ENCODE measurements around the gene PAOX.

PAOX gene

GRCh38 chr10:133396035-133396624 lies 17.1 kb downstream of the PAOX start:
- TF ChIP-seq CTCF (IDR thresholded peaks at IDR 0.05; ENCODE audit: borderline replicate concordance, insufficient read depth, low read depth, low read length) = no peak
- H3K4me3 ChIP-seq (ENCODE audit: low read depth, low read length) = no peak overlapping the region

DNA sequence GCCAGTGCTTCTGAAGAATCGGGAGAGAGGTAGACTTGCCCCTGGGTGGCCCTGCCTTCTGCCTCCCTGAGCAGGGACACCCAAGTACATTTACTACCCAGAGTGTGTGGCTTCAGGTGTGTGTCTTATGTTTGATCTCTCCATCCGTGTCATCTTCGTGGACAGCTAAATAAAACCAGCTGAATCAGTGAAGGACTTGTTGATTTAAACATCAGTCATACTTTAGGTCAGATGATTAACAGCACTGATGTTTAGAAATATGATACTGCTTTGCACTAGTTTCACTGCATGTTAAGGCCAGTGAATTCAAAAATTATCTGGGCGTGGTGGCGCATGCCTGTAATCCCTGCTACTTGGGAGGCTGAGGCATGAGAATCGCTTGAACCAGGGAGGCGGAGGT lies 18.9 kb downstream of the PAOX start:
- TF ChIP-seq CTCF (IDR thresholded peaks at IDR 0.05; ENCODE audit: borderline replicate concordance, insufficient read depth, low read depth, low read length) = no peak
- H3K4me3 ChIP-seq (ENCODE audit: low read depth, low read length) = no peak overlapping the region

- TF ChIP-seq CTCF (IDR thresholded peaks at IDR 0.05; ENCODE audit: borderline replicate concordance, insufficient read depth, low read depth, low read length) = no peak
- H3K4me3 ChIP-seq (ENCODE audit: low read depth, low read length) = no peak overlapping the region
These were observed 20.1 kb downstream of the PAOX start for GRCh38 chr10:133399123-133399601.

DNA sequence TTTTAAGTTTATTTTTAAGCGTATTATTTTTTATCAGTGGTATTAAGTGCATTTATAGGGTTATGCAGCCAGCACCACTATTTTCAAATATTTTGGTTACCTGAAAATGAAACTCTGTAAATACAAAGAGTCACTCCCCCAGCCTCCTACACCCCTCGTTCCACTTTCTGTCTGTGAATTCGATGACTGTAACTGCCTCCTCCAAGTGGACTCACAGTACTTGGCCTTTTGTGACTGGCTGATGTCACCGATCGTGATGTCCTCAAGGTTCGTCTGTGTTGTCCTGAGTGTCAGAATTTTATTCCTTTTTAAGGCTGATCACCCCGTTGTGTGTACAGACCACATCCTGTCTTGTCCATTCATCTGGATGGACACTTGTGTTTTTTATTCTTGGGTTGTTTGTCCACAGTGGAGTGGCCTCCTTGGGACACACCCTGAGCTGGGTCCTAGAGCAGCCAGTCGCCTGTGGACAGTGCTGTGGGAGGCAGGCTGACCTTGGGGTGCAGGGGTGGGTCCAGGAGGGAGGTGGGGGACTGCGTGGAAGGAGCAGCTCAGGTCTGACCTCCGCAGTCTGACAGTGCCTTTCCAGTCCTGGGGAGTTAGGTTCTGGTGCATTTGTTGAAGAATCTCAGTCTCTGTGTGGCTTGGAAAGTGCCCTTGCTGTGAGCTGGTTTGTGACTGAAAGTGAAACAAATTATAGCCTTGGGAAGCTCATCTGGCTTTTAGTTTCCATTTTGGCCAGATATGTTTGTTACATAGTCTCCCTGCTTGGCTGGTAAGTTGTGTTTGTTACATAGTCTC lies 21.8 kb downstream of the PAOX start:
- TF ChIP-seq CTCF (IDR thresholded peaks at IDR 0.05; ENCODE audit: borderline replicate concordance, insufficient read depth, low read depth, low read length) = no peak
- H3K4me3 ChIP-seq (ENCODE audit: low read depth, low read length) = no peak overlapping the region

DNA sequence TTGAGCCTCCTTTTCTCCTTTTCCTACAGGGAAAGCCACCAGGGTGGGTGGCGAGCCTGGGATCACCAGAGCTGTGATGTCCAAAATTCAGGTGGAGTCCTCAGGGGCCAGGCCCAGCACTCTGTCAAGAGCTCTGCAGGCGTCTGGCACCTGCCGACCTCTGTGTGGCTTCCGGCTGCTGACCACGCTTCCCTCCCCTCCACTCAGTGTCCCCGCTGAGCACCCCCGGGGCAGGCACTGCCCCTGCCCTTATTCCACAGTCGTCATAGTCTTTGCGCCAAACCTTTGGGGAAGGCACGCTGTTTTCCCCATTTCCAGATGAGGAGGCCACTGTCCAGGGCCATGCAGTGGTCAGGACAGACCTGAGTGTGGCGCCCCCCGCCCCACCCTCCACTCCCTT lies 22.4 kb downstream of the PAOX start:
- H3K4me3 ChIP-seq (ENCODE audit: low read depth, low read length) = no peak overlapping the region
- no peak for TF ChIP-seq CTCF (IDR thresholded peaks at IDR 0.05; ENCODE audit: borderline replicate concordance, insufficient read depth, low read depth, low read length)

- H3K4me3 ChIP-seq (ENCODE audit: low read depth, low read length) = no peak overlapping the region
- TF ChIP-seq CTCF (IDR thresholded peaks at IDR 0.05; ENCODE audit: borderline replicate concordance, insufficient read depth, low read depth, low read length) = no peak
These were observed 23.1 kb downstream of the PAOX start for GRCh38 chr10:133401981-133402725.

All from GM12875 (cell line).